Mucosa of rectum (tissue), 2 donors: ENCODE results near the gene GRM7.
"Not testable (repeated sequence)": the region's sequence is repeated elsewhere in the genome, so short reads cannot be mapped to it uniquely, and the experiment has no call there.

Experiments
- H3K27ac ChIP-seq, 2 donors: one replicate each; pipeline ENCODE4 v1.7.0; 2013; ENCODE audit warnings: inconsistent platforms in 2 of 2, low read depth in 2 of 2, low read length in 2 of 2
- H3K27me3 ChIP-seq, 2 donors: one replicate each; pipeline ENCODE4 v1.7.0; 2013; ENCODE audit warnings: low read length in 2 of 2; ENCODE audit not compliant: control insufficient read depth in 2 of 2, insufficient read depth in 2 of 2
- H3K36me3 ChIP-seq, 2 donors: one replicate each; pipeline ENCODE4 v1.7.0; 2013; ENCODE audit warnings: low read length in 2 of 2; ENCODE audit not compliant: control insufficient read depth in 2 of 2, insufficient read depth in 2 of 2
- H3K4me1 ChIP-seq, 2 donors: one replicate each; pipeline ENCODE4 v1.7.0; 2013; ENCODE audit warnings: low read length in 2 of 2, mild to moderate bottlenecking in 1 of 2; ENCODE audit not compliant: control insufficient read depth in 2 of 2, insufficient read depth in 2 of 2
- H3K4me3 ChIP-seq, 2 donors: one replicate each; pipeline ENCODE4 v1.7.0; 2013; ENCODE audit warnings: low read length in 2 of 2
- H3K9ac ChIP-seq, 2 donors: one replicate each; pipeline ENCODE4 v1.7.0; 2013; ENCODE audit warnings: low read length in 2 of 2, low read depth in 1 of 2, mild to moderate bottlenecking in 1 of 2
- H3K9me3 ChIP-seq, 2 donors: one replicate each; pipeline ENCODE4 v1.7.0; 2013; ENCODE audit warnings: low read length in 2 of 2; ENCODE audit not compliant: control insufficient read depth in 2 of 2
- donor health status: healthy.
- donor health status: Normal muscosa, but diverticular disease.

The GRM7 gene

DNA sequence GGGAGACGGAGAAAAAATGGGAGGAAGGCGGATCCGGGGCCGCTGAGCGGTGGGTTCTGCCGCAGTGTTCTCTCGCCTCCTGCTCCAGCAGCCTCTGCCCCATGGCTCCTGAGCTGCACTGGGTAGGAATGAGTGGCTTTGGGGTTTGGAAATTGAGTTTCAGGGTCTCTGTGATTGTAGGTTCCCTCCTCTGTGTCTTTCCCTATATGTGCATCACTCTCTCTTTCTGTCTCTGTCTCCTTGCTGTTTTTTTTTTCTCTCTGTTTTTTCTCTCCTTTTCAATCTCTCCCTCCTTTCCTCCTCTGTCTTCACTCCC, 1.9 kb downstream of the GRM7 start:
- H3K27ac ChIP-seq = no peak overlapping the region
- H3K4me3 ChIP-seq = peak overlapping the region in 1 of 2 donors; percentile 41
- H3K4me1 ChIP-seq = no peaks in the 10 kb centered on the region
- H3K9ac ChIP-seq = no peak overlapping the region
- no peaks in the 10 kb centered on the region for H3K9me3 ChIP-seq
- H3K27me3 ChIP-seq = no peaks in the 10 kb centered on the region
- H3K36me3 ChIP-seq = no peaks in the 10 kb centered on the region

DNA sequence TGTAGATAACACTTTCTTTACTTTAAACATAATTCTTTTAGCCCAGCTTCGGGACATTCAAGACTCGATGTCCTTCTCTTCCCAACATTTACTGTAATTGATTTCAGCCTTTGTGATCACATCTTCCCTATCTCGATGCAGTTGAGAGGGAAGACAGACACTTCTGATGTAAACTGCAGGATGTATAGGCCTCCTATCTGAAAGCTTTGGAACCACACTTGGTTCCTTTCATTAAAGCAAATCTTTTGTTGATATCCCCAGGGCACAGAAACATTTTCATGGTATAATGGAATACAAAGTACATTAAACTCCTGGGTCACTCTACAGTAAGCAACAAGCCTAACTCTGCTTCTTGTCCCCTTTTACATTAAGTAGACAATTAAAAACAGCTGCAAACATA, 6.4 kb downstream of the GRM7 start:
- no peak overlapping the region for H3K27ac ChIP-seq
- no peaks in the 10 kb centered on the region for H3K27me3 ChIP-seq
- H3K9ac ChIP-seq = no peak overlapping the region
- H3K9me3 ChIP-seq = no peaks in the 10 kb centered on the region
- H3K4me1 ChIP-seq = no peaks in the 10 kb centered on the region
- no peaks in the 10 kb centered on the region for H3K36me3 ChIP-seq
- H3K4me3 ChIP-seq = no peak overlapping the region

DNA sequence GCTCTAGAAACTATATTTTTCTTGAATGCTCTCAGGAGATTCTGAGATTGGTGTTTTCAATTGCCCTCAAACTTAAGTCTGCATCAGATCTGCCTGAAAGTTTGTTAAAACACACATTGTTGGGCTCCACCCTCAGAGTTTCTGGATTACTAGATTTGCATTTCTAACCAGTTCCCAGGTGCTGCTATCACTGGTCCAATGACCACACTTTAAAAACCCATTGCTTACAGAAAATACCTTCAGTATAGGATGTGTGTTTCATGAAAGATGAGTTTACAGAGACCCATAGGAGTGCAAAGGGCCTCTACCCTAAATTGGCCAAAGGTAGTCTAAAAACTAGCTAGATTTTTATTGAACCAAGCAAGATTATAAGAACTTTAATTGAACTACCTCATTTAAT, 17.8 kb downstream of the GRM7 start:
- Histone ChIP-seq H3K4me1 (no peaks in the 10 kb centered on the region), H3K4me3 (no peak overlapping the region), H3K9me3 (no peaks in the 10 kb centered on the region), H3K36me3 (no peaks in the 10 kb centered on the region), H3K27me3 (no peaks in the 10 kb centered on the region), H3K9ac (no peak overlapping the region), H3K27ac (no peak overlapping the region)

DNA sequence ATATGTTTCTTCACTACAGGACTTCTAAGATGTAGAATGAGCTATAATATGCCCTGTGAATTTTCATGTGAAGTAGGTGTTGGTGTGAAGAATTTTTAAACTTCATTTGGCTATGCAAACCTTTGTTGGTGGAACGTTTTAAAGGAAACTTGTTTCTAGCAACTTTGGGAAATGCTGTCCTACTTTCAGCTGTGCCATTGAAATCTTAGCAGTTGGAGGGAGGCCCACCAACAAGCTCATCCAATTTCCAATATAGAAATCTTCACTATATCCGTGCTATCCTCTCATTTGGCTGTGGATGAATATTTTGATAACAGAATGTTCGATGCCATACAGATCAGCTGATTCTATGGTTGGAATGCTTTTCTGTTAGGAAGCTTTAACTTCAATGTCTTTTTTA, 51.3 kb downstream of the GRM7 start:
- Histone ChIP-seq H3K27ac (no peak overlapping the region), H3K9me3 (no peaks in the 10 kb centered on the region), H3K9ac (no peak overlapping the region), H3K36me3 (no peaks in the 10 kb centered on the region), H3K4me1 (no peaks in the 10 kb centered on the region), H3K4me3 (no peak overlapping the region), H3K27me3 (no peaks in the 10 kb centered on the region)

DNA sequence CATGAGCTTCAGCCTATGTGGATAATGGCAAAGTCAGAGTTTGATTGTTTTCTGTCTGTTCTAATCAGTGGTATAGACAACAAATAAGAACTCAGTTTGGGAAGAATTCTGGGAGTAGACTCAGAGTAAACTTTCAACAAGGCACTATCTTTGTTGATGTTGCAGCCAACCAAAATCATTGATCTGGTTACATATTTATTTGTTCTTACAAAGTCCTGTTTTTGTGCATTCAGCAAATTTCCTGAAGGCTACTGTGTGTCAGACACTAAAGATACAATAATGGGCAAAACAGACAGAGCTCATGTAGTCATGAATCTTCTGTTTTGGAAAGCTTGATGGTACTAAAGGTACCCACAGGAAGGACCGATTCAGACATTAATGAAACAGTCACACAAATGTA, 55.0 kb downstream of the GRM7 start:
- Histone ChIP-seq H3K4me1 (no peaks in the 10 kb centered on the region), H3K36me3 (no peaks in the 10 kb centered on the region), H3K27me3 (no peaks in the 10 kb centered on the region), H3K9me3 (no peaks in the 10 kb centered on the region), H3K4me3 (no peak overlapping the region), H3K9ac (no peak overlapping the region), H3K27ac (no peak overlapping the region)

DNA sequence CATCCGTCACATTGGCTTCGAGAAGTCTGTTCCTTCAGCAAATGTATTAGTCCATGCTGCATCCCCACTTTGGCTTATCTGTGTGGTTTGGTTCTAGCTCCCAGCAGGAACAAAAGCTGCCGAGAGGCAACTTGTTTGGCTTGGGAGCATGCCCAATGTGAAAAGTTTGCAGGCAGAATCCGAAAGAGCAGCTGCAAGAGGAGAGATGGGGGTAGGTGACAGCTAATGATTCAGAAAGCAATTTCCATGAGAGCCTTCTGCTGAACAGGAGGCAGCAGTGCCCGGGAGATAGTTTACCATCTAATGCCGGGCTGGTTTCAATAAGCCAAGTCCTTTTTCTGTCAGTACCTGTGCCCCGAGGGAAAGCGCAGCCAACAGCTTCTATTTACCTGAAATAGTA, 60.2 kb downstream of the GRM7 start:
- Histone ChIP-seq H3K9me3 (no peaks in the 10 kb centered on the region), H3K27ac (no peak overlapping the region), H3K4me3 (no peak overlapping the region), H3K27me3 (no peaks in the 10 kb centered on the region), H3K4me1 (no peaks in the 10 kb centered on the region), H3K9ac (no peak overlapping the region), H3K36me3 (no peaks in the 10 kb centered on the region)

DNA sequence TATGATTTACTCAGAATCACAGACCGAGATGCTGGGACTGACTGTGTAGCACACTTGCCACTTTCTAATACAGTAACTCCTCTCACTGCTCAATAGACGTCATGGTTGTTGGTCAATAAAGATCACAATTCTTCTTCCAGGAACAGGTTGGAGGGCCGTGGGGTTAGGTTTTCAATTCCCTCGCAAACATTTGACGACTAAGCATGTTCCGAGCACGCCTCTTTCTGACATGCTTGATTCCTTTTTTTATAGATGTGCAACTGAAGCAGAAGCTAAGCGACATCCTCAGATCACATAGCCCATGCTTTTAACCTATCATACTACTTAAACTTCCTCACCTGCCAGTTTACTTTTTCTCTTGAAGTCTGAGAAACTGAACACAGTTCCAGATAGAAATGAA, 61.0 kb downstream of the GRM7 start:
- no peaks in the 10 kb centered on the region for H3K27me3 ChIP-seq
- H3K9me3 ChIP-seq = no peaks in the 10 kb centered on the region
- no peaks in the 10 kb centered on the region for H3K4me1 ChIP-seq
- H3K36me3 ChIP-seq = no peaks in the 10 kb centered on the region
- no peak overlapping the region for H3K4me3 ChIP-seq
- H3K9ac ChIP-seq = no peak overlapping the region
- H3K27ac ChIP-seq = no peak overlapping the region

DNA sequence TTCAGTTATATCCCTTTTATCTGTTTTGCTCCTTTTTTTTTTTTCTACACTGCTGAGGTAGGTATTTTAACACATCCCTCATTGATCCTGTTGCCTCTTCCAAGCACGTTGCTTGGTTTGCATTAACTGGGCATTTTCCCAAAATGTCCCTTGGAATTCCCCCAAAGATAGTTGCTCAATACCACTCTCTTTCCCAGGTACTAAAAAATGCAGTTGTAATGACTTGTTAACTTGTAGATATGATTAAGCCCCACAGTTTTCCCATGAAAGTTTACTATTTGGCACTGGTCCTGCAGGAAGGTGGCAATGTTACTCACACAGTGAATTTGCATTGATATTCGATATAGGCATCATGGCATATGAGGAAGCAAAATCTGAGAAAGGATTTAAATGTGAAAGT, 67.1 kb downstream of the GRM7 start:
- no peaks in the 10 kb centered on the region for H3K4me1 ChIP-seq
- H3K9ac ChIP-seq = no peak overlapping the region
- no peak overlapping the region for H3K27ac ChIP-seq
- H3K9me3 ChIP-seq = no peaks in the 10 kb centered on the region
- H3K27me3 ChIP-seq = no peaks in the 10 kb centered on the region
- no peaks in the 10 kb centered on the region for H3K36me3 ChIP-seq
- no peak overlapping the region for H3K4me3 ChIP-seq

DNA sequence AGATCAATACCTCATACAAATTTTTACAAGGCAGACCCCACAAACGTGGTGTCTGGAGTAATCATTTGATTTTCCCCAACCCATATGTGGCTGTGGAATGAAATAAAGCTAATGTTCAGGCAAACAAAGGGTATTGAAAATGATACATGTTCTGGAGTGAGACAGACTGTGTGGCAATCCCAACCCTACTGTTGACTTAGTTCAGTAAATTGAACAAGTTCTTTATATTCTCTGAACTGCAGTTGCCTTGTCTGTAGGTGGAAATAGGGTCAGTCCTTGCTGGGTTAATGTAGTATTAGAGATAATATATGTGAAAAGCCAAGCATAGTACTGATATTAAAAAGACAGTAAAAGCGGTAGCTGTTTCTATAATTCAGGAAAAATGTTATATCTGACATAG, 69.0 kb downstream of the GRM7 start:
- Histone ChIP-seq H3K9me3 (no peaks in the 10 kb centered on the region), H3K4me1 (no peaks in the 10 kb centered on the region), H3K4me3 (no peak overlapping the region), H3K36me3 (no peaks in the 10 kb centered on the region), H3K27ac (no peak overlapping the region), H3K9ac (no peak overlapping the region), H3K27me3 (no peaks in the 10 kb centered on the region)

DNA sequence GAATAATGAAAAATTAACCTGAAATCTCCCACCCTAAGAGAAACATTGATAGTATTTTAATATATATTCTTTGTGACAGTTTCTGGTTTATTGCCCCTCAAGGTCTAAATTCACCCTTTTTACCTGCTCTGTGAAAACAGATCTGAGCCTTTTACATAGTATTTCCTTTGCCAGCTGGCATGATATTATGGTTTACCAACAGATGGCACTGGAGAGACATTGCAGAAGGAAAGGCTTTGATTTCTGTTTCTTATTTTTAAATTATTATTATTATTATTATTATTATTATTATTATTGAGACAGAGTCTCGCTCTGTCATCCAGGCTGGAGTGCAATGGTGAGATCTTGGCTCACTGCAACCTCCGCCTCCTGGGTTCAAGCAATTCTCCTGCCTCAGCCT, 74.5 kb downstream of the GRM7 start:
- H3K4me1 ChIP-seq, H3K27ac ChIP-seq, H3K27me3 ChIP-seq: not testable (repeated sequence)

DNA sequence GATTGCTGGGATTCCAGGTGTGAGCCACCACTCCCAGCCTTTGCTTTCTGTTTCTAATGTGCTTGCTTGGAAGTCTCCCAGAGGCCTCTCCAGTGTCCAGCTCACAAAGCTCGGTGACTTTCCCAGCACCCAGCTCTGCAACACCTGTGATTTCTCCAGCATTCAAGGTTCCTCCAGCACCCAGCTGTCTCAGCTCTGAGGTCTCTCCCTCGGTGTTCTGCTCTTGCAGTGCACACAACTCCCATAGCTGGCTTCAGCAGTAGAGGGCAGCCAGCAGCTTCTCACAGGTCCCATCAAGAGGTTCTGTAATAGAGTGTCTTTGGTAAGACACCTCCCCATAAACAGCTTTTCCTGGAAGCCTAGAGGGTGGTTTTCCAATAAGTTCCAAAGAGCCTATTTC, 75.1 kb downstream of the GRM7 start:
- Histone ChIP-seq H3K9ac (no peak overlapping the region), H3K4me3 (no peak overlapping the region), H3K9me3 (no peaks in the 10 kb centered on the region), H3K27ac (no peak overlapping the region), H3K4me1 (no peaks in the 10 kb centered on the region), H3K36me3 (no peaks in the 10 kb centered on the region), H3K27me3 (no peaks in the 10 kb centered on the region)

More for the DNA sequence above, 74.5 kb downstream of the GRM7 start:
- H3K36me3 ChIP-seq, H3K9ac ChIP-seq, H3K9me3 ChIP-seq, H3K4me3 ChIP-seq: not testable (repeated sequence)
